KMS-11 (cell line): Measurements from ENCODE around the gene GTF3C1.

ENCODE experiments used
- H2AFZ ChIP-seq: fragments of 200-600 bp; sonication (generic); 2 replicates; pipeline ENCODE4 v1.6.1; 2016; ENCODE audit warnings: antibody characterized with exemption, mixed run types, low read depth
- H3K27ac ChIP-seq: fragments of 200-600 bp; sonication (generic); 2 replicates; pipeline ENCODE4 v1.6.1; 2016; ENCODE audit warnings: mild to moderate bottlenecking, mixed run types
- H3K27me3 ChIP-seq: fragments of 200-600 bp; sonication (generic); 2 replicates; pipeline ENCODE4 v1.6.1; 2017; ENCODE audit warnings: mild to moderate bottlenecking, low read depth, mixed run types, moderate library complexity; ENCODE audit not compliant: insufficient read depth
- H3K36me3 ChIP-seq: fragments of 200-600 bp; sonication (generic); 2 replicates; pipeline ENCODE4 v1.6.1; 2017; ENCODE audit warnings: mild to moderate bottlenecking, mixed run types; ENCODE audit not compliant: insufficient read depth
- H3K4me1 ChIP-seq: fragments of 200-600 bp; sonication (generic); 2 replicates; pipeline ENCODE4 v1.6.1; 2016; ENCODE audit warnings: mild to moderate bottlenecking, low read depth, mixed run types; ENCODE audit not compliant: poor library complexity, severe bottlenecking
- H3K4me2 ChIP-seq: fragments of 200-600 bp; sonication (generic); 2 replicates; pipeline ENCODE4 v1.7.0; 2016; ENCODE audit warnings: mild to moderate bottlenecking, mixed run types
- H3K4me3 ChIP-seq: fragments of 200-600 bp; sonication (generic); IDR thresholded peaks from 2 replicates; pipeline ENCODE4 v1.6.1; 2017; ENCODE audit warnings: low read depth, low read length, mixed read lengths; ENCODE audit not compliant: insufficient read depth
- H3K79me2 ChIP-seq: fragments of 200-600 bp; sonication (generic); 2 replicates; pipeline ENCODE4 v1.6.1; 2016; ENCODE audit warnings: low read depth, mixed run types; ENCODE audit not compliant: insufficient read depth
- H3K9ac ChIP-seq: fragments of 200-600 bp; sonication (generic); 2 replicates; pipeline ENCODE4 v1.6.1; 2016; ENCODE audit warnings: mild to moderate bottlenecking, mixed run types
- H4K20me1 ChIP-seq: fragments of 200-600 bp; sonication (generic); 2 replicates; pipeline ENCODE4 v1.6.1; 2016; ENCODE audit warnings: mild to moderate bottlenecking, mixed run types; ENCODE audit not compliant: insufficient read depth
- CTCF ChIP-seq: fragments of 200-600 bp; sonication (generic); conservative IDR thresholded peaks from 2 replicates; pipeline ENCODE4 v1.6.1; 2017; ENCODE audit warnings: low read depth, mild to moderate bottlenecking, antibody characterized with exemption, low read length, moderate library complexity, mixed read lengths

GTF3C1 gene

GRCh38 chr16:27464626-27465482, 84.9 kb downstream of the GTF3C1 start:
- 0 out of 2 replicates have a peak, but pooled peaks cover under 1% of the 10 kb centered on the region for H3K36me3 ChIP-seq
- H3K9ac ChIP-seq: no peak overlapping the region
- no peaks in the 10 kb centered on the region for H3K27me3 ChIP-seq
- no peak overlapping the region for H3K4me3 ChIP-seq
- TF ChIP-seq CTCF: no peak
- H3K4me2 ChIP-seq: no peak overlapping the region
- no peaks in the 10 kb centered on the region for H4K20me1 ChIP-seq
- no peaks in the 10 kb centered on the region for H3K79me2 ChIP-seq
- no peaks in the 10 kb centered on the region for H3K4me1 ChIP-seq
- no peak overlapping the region for H3K27ac ChIP-seq
- H2AFZ ChIP-seq: no peak overlapping the region

GRCh38 chr16:27463741-27464591, 85.7 kb downstream of the GTF3C1 start:
- no peak overlapping the region for H2AFZ ChIP-seq
- H3K27me3 ChIP-seq: no peaks in the 10 kb centered on the region
- H3K79me2 ChIP-seq: no peaks in the 10 kb centered on the region
- H3K4me1 ChIP-seq: no peaks in the 10 kb centered on the region
- H4K20me1 ChIP-seq: no peaks in the 10 kb centered on the region
- no peak overlapping the region for H3K9ac ChIP-seq
- H3K4me2 ChIP-seq: no peak overlapping the region
- no peak overlapping the region for H3K4me3 ChIP-seq
- no peak overlapping the region for H3K27ac ChIP-seq
- no peak for TF ChIP-seq CTCF
- no peaks in the 10 kb centered on the region for H3K36me3 ChIP-seq

- Histone ChIP-seq H3K27ac (no peak overlapping the region), H3K36me3 (no peaks in the 10 kb centered on the region), H3K79me2 (no peaks in the 10 kb centered on the region), H3K4me1 (no peaks in the 10 kb centered on the region), H3K27me3 (no peaks in the 10 kb centered on the region), H3K4me3 (no peak overlapping the region), H3K9ac (no peak overlapping the region), H3K4me2 (no peak overlapping the region), H2AFZ (no peak overlapping the region), H4K20me1 (no peaks in the 10 kb centered on the region)
- no peak for TF ChIP-seq CTCF
Observed at GRCh38 chr16:27462846-27463682, 86.6 kb downstream of the GTF3C1 start.

GRCh38 chr16:27462200-27462845, 87.4 kb downstream of the GTF3C1 start:
- peaks cover 2% of the 10 kb centered on the region for H3K4me1 ChIP-seq
- TF ChIP-seq CTCF: no peak
- no peaks in the 10 kb centered on the region for H3K27me3 ChIP-seq
- H3K4me3 ChIP-seq: no peak overlapping the region
- H3K4me2 ChIP-seq: no peak overlapping the region
- H3K79me2 ChIP-seq: no peaks in the 10 kb centered on the region
- no peak overlapping the region for H2AFZ ChIP-seq
- H3K27ac ChIP-seq: no peak overlapping the region
- no peak overlapping the region for H3K9ac ChIP-seq
- H4K20me1 ChIP-seq: no peaks in the 10 kb centered on the region
- H3K36me3 ChIP-seq: no peaks in the 10 kb centered on the region
